SU-DHL-6 (cell line): ENCODE measurements around the gene LRIT3.

Source experiments
- H2AFZ ChIP-seq: fragments of 200-600 bp; sonication (generic); 2 replicates; pipeline ENCODE4 v1.6.1; 2014; ENCODE audit warnings: low read depth, mild to moderate bottlenecking, moderate library complexity, mixed read lengths, antibody characterized with exemption, low read length; ENCODE audit not compliant: severe bottlenecking
- H3F3A ChIP-seq: fragments of 200-600 bp; shearing (Covaris generic); 2 replicates; pipeline ENCODE4 v1.6.0; 2016; ENCODE audit warnings: antibody characterized with exemption, mild to moderate bottlenecking; ENCODE audit not compliant: insufficient read depth
- H3K27ac ChIP-seq: fragments of 200-600 bp; sonication (generic); 2 replicates; pipeline ENCODE4 v1.5.1; 2016; ENCODE audit warnings: low read depth, mild to moderate bottlenecking, low read length, moderate library complexity, mixed read lengths
- H3K27me3 ChIP-seq: fragments of 200-600 bp; sonication (generic), shearing (Covaris generic); 2 replicates; pipeline ENCODE4 v1.6.0; 2014; ENCODE audit warnings: mild to moderate bottlenecking, low read length
- H3K36me3 ChIP-seq: fragments of 200-600 bp; sonication (generic); 2 replicates; pipeline ENCODE4 v1.6.1; 2014; ENCODE audit warnings: mild to moderate bottlenecking, low read length, mixed read lengths
- H3K4me2 ChIP-seq: fragments of 300-600, 200-600 bp; shearing (Covaris generic), sonication (generic); 2 replicates; pipeline ENCODE4 v1.6.0; 2014; ENCODE audit warnings: low read length, low read depth, mild to moderate bottlenecking; ENCODE audit not compliant: poor library complexity, severe bottlenecking
- H3K4me3 ChIP-seq: fragments of 200-600 bp; sonication (generic); 2 replicates; pipeline ENCODE4 v1.5.1; 2014; ENCODE audit warnings: antibody characterized with exemption, low read length, mild to moderate bottlenecking, mixed read lengths; ENCODE audit not compliant: insufficient read depth, poor library complexity, severe bottlenecking
- H3K79me2 ChIP-seq: fragments of 200-600 bp; sonication (generic); 2 replicates; pipeline ENCODE4 v1.6.1; 2014; ENCODE audit warnings: mild to moderate bottlenecking, low read length, moderate library complexity; ENCODE audit not compliant: insufficient read depth
- H3K9ac ChIP-seq: fragments of 200-600 bp; sonication (generic); 2 replicates; pipeline ENCODE4 v1.7.0; 2014; ENCODE audit warnings: mild to moderate bottlenecking, low read length
- H3K9me2 ChIP-seq: fragments of 200-600 bp; sonication (generic); replicated peaks from 2 replicates; pipeline ENCODE4 v1.6.1; 2014; ENCODE audit warnings: low read length; ENCODE audit not compliant: insufficient read depth
- H3K9me3 ChIP-seq: fragments of 200-600 bp; sonication (generic); 2 replicates; pipeline ENCODE4 v1.6.1; 2014; ENCODE audit warnings: low read length, mixed read lengths; ENCODE audit not compliant: insufficient read depth
- H4K20me1 ChIP-seq: fragments of 200-600 bp; sonication (generic); 2 replicates; pipeline ENCODE4 v1.6.1; 2014; ENCODE audit warnings: low read depth, mild to moderate bottlenecking, antibody characterized with exemption, low read length, moderate library complexity, mixed read lengths
- CTCF ChIP-seq: fragments of 200-600 bp; sonication (generic); IDR thresholded peaks from one replicate; pipeline ENCODE4 v1.5.1; 2017; ENCODE audit warnings: antibody characterized with exemption, mild to moderate bottlenecking, low read length, moderate library complexity; ENCODE audit not compliant: insufficient read depth, poor library complexity, severe bottlenecking
- EZH2phosphoT487 ChIP-seq: fragments of 200-600 bp; sonication (generic), shearing (Covaris generic); conservative IDR thresholded peaks from 2 replicates; pipeline ENCODE4 v1.6.1; 2018; ENCODE audit warnings: mild to moderate bottlenecking, antibody characterized with exemption, low read length, moderate library complexity, mixed read lengths

Gene LRIT3

GRCh38 chr4:109801895-109802319 is 46.0 kb upstream of the LRIT3 start, which contains the start of gene CFI:
TSS of gene CFI (minus strand) at chr4:109801999. CDS start at chr4:109801971, 28 bp downstream.
- H2AFZ ChIP-seq, result no peak within 1 kb of the TSS

DNA sequence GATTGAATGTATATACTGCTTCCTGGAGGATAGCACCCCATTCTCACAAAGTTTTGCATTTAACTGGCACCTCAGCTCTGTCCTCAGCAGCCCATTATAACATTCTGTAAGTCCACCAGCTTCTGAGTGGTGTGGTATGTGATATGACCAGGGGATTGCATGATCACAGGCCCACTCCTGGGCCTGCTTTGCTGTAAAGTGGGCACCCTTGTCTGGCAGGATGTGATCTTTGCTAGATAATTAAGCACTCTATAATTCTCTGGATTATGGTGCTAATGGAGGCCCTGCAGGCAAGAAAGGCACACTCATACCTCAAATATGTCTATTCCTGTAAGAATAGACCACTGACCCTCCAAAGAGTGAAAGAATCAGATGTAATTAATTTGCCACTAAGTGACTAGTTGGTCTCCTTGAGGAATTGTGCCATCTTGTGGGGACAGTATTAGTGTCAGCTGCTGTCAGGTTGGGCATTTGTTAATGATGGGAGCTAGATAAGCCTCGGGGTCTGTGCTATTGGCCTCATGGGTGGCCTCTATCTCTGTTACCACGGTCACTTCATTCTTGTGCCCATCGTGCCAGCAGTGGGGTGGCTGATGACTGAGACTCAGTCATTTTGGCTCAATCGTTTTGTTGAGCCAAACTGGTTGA is 43.9 kb upstream of the LRIT3 start:
- H3K9me2 ChIP-seq, result no peaks in the 10 kb centered on the region
- H2AFZ ChIP-seq, result no peak overlapping the region
- no peaks in the 10 kb centered on the region for H4K20me1 ChIP-seq
- H3K27me3 ChIP-seq, result no peaks in the 10 kb centered on the region
- H3K79me2 ChIP-seq, result no peaks in the 10 kb centered on the region
- no peaks in the 10 kb centered on the region for H3K36me3 ChIP-seq
- H3K27ac ChIP-seq, result no peak overlapping the region
- H3K4me3 ChIP-seq, result no peak overlapping the region
- H3F3A ChIP-seq, result no peaks in the 10 kb centered on the region
- H3K4me2 ChIP-seq, result no peak overlapping the region
- no peak overlapping the region for H3K9ac ChIP-seq
- H3K9me3 ChIP-seq, result no peaks in the 10 kb centered on the region
- TF ChIP-seq CTCF (no peak), EZH2phosphoT487 (no peak)

More at GRCh38 chr4:109801895-109802319, 46.0 kb upstream of the LRIT3 start, which contains the start of gene CFI:
- Histone ChIP-seq H3K27me3 (no peaks in the 10 kb centered on the region), H3K4me2 (no peak within 1 kb of the TSS), H3K36me3 (no peaks in the 10 kb centered on the region), H3K79me2 (no peaks in the 10 kb centered on the region), H3K9ac (no peak within 1 kb of the TSS), H4K20me1 (no peaks in the 10 kb centered on the region), H3K9me3 (no peaks in the 10 kb centered on the region), H3K27ac (no peak within 1 kb of the TSS), H3K4me3 (no peak within 1 kb of the TSS), H3F3A (no peaks in the 10 kb centered on the region), H3K9me2 (no peaks in the 10 kb centered on the region)
- TF ChIP-seq CTCF, result no peak

DNA sequence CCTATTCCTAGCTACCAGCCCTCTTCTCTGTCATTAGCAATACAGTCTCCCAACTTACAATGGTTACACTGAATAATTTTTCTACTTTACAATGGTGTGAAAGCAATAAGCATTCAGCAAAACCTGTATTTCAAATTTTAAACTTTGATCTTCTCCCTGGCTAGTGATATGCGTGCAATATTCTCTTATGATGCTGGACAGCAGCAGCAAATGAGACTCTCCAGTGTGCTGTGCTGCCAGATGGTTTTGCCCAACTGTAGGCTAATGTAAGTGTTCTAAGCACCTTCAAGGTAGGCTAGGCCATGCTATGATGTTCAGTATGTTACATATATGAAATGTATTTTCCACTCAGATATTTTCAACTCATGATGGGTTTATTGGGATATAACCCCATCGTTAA is 38.3 kb upstream of the LRIT3 start:
- Histone ChIP-seq H2AFZ (no peak overlapping the region), H3K36me3 (no peaks in the 10 kb centered on the region), H3K4me3 (no peak overlapping the region), H3K9ac (no peak overlapping the region), H3F3A (no peaks in the 10 kb centered on the region; the same call in 1 of the 2 replicates), H3K9me2 (no peaks in the 10 kb centered on the region), H4K20me1 (no peaks in the 10 kb centered on the region), H3K27ac (no peak overlapping the region), H3K27me3 (no peaks in the 10 kb centered on the region), H3K9me3 (no peaks in the 10 kb centered on the region), H3K79me2 (no peaks in the 10 kb centered on the region), H3K4me2 (no peak overlapping the region)
- TF ChIP-seq EZH2phosphoT487 (no peak), CTCF (no peak)
